Lower leg skin (tissue), 3 donors: ENCODE data around the gene TNFAIP8.

Experiments used
- POLR2A ChIP-seq, 2 donors: fragments of 450-650 bp; IDR thresholded peaks; one replicate each; pipeline ENCODE4 v1.6.1; 2016 to 2017; ENCODE audit warnings: antibody characterized with exemption in 2 of 2, mild to moderate bottlenecking in 1 of 2, moderate library complexity in 1 of 2
- TF ChIP-seq, protein P1 (sequence below), 3 donors: fragments of 450-650 bp; IDR thresholded peaks; one replicate each; pipeline ENCODE4 v1.5.1; 2016; ENCODE audit warnings: antibody characterized with exemption in 3 of 3, mild to moderate bottlenecking in 3 of 3, moderate library complexity in 2 of 3

GRCh38 chr5:119402555-119402954 is 46.7 kb downstream of the TNFAIP8 start:
- TF ChIP-seq, protein P1, sequence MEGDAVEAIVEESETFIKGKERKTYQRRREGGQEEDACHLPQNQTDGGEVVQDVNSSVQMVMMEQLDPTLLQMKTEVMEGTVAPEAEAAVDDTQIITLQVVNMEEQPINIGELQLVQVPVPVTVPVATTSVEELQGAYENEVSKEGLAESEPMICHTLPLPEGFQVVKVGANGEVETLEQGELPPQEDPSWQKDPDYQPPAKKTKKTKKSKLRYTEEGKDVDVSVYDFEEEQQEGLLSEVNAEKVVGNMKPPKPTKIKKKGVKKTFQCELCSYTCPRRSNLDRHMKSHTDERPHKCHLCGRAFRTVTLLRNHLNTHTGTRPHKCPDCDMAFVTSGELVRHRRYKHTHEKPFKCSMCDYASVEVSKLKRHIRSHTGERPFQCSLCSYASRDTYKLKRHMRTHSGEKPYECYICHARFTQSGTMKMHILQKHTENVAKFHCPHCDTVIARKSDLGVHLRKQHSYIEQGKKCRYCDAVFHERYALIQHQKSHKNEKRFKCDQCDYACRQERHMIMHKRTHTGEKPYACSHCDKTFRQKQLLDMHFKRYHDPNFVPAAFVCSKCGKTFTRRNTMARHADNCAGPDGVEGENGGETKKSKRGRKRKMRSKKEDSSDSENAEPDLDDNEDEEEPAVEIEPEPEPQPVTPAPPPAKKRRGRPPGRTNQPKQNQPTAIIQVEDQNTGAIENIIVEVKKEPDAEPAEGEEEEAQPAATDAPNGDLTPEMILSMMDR (IDR thresholded peaks at IDR 0.05) = no peak
- no peak for TF ChIP-seq POLR2A (IDR thresholded peaks at IDR 0.05)
